Fibroblast of lung (primary cell): Measurements from ENCODE around the gene BSND.

Experiments used
- EZH2 ChIP-seq: IDR thresholded peaks from 2 replicates; pipeline ENCODE4 v1.5.1; 2012; ENCODE audit warnings: low read length, control low read depth, mild to moderate bottlenecking; ENCODE audit errors: missing control alignments
- TF ChIP-seq, protein P1 (sequence below), 2 donors: IDR thresholded peaks in 1 of 2; conservative IDR thresholded peaks in 1 of 2; 1 replicate in 1 of 2; 2 replicates in 1 of 2; pipeline ENCODE4 v1.5.1; 2011 to 2012; ENCODE audit warnings: low read length in 2 of 2, control low read depth in 1 of 2, inconsistent platforms in 1 of 2, low read depth in 1 of 2, mild to moderate bottlenecking in 1 of 2

DNA sequence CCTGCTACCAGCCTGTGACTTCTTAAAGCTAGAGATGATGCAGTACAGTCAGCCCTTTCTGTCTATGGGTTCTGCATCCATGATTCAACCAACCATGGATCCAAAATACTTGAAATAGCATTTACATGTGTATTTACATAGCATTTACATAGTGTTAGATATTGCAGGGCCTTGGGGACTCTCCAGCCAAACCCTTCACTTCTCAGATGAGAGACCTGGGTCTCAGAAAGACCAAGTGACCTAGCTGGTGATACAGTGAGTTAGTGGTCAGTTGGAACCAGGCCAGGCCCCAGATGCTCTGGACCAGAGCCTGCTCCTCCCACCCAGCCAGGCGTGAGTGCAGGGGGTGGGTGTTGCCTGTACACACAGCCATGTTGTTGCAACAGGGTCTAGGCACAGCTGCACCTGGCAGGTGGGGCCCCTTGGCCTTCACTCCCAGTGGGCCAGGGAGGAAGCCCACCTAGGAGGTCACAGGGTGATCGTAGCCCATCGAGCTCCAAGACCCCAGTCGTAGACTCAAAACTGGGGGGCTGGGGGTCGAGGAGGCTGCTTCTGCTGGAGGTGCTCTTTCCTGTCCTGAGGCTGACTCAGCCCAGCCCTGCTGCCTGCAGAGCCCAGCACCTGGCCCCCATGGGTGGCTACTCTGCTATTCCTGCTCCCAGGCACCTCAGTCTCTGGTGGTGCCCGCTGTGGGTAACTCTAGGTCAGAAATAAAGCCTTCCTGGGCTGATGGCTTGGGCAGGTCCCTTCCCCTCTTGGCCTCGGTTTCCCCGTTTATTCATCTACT is 10.6 kb upstream of the BSND start:
- TF ChIP-seq, protein P1, sequence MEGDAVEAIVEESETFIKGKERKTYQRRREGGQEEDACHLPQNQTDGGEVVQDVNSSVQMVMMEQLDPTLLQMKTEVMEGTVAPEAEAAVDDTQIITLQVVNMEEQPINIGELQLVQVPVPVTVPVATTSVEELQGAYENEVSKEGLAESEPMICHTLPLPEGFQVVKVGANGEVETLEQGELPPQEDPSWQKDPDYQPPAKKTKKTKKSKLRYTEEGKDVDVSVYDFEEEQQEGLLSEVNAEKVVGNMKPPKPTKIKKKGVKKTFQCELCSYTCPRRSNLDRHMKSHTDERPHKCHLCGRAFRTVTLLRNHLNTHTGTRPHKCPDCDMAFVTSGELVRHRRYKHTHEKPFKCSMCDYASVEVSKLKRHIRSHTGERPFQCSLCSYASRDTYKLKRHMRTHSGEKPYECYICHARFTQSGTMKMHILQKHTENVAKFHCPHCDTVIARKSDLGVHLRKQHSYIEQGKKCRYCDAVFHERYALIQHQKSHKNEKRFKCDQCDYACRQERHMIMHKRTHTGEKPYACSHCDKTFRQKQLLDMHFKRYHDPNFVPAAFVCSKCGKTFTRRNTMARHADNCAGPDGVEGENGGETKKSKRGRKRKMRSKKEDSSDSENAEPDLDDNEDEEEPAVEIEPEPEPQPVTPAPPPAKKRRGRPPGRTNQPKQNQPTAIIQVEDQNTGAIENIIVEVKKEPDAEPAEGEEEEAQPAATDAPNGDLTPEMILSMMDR (conservative IDR thresholded peaks at IDR 0.05 in 1 of 2, IDR thresholded peaks at IDR 0.05 in 1 of 2; ENCODE audit: low read depth in 1 of 2, low read length in 2 of 2), result no peak
- TF ChIP-seq EZH2, result no peak
